Stimulated activated effector memory CD8-positive, alpha-beta T cell treated with anti-CD3 and anti-CD28 coated beads, Interleukin-12 subunit alpha, Interleukin-12 subunit beta, amount 100 ng/mL, for 72 hours (primary cell): ENCODE data around the gene TRAM2.
"Not testable (repeated sequence)": the region's sequence is repeated elsewhere in the genome, so short reads cannot be mapped to it uniquely, and the experiment has no call there.

Experiments used
- ATAC-seq: fragments of 150-1000 bp; cut with Tn5 transposase; 2 replicates; pipeline ENCODE4 v1.10.0; 2021
- DNase-seq, 2 donors: peaks; one replicate each; pipeline ENCODE4 v3.0.0; 2021 to 2022; ENCODE audit warnings: low spot score in 2 of 2
- H3K27ac Mint-ChIP-seq: one replicate; pipeline ENCODE4 v1.8.0; 2022; ENCODE audit warnings: mild to moderate bottlenecking, mixed read lengths
- H3K36me3 Mint-ChIP-seq: one replicate; pipeline ENCODE4 v1.8.0; 2022; ENCODE audit warnings: mild to moderate bottlenecking, mixed read lengths
- H3K4me1 Mint-ChIP-seq: one replicate; pipeline ENCODE4 v1.8.0; 2022; ENCODE audit warnings: mixed read lengths
- H3K4me3 Mint-ChIP-seq: one replicate; pipeline ENCODE4 v1.8.0; 2022; ENCODE audit warnings: mild to moderate bottlenecking, mixed read lengths
- H3K9me3 Mint-ChIP-seq: one replicate; pipeline ENCODE4 v1.8.0; 2022; ENCODE audit warnings: mixed read lengths

Gene TRAM2

GRCh38 chr6:52496631-52497030 is 80.2 kb downstream of the TRAM2 start:
- H3K36me3 Mint-ChIP-seq: no peaks in the 10 kb centered on the region
- DNase-seq (peak in 1 of 2 donors; percentile 33), ATAC-seq (no peak)
- H3K27ac Mint-ChIP-seq: no peak overlapping the region
- no peak overlapping the region for H3K4me3 Mint-ChIP-seq
- H3K4me1 Mint-ChIP-seq: peaks cover 6% of the 10 kb centered on the region
- H3K9me3 Mint-ChIP-seq: no peaks in the 10 kb centered on the region

GRCh38 chr6:52495922-52496321 is 80.9 kb downstream of the TRAM2 start:
- Mint-ChIP-seq H3K9me3 (no peaks in the 10 kb centered on the region), H3K36me3 (no peaks in the 10 kb centered on the region), H3K27ac (peak overlapping the region; percentile 20), H3K4me1 (peaks cover 6% of the 10 kb centered on the region), H3K4me3 (no peak overlapping the region)
- DNase-seq: peak in 1 of 2 donors; percentile 33
- ATAC-seq: no peak

- Mint-ChIP-seq H3K4me1 (peaks cover 6% of the 10 kb centered on the region), H3K4me3 (no peak overlapping the region), H3K9me3 (no peaks in the 10 kb centered on the region), H3K36me3 (no peaks in the 10 kb centered on the region), H3K27ac (peak overlapping the region; percentile 35)
- DNase-seq (peak in 1 of 2 donors; percentile 28), ATAC-seq (no peak)
These were observed 82.4 kb downstream of the TRAM2 start for GRCh38 chr6:52494298-52495072.

GRCh38 chr6:52493669-52494068 is 83.2 kb downstream of the TRAM2 start:
- Mint-ChIP-seq H3K36me3 (no peaks in the 10 kb centered on the region), H3K4me1 (peaks cover 6% of the 10 kb centered on the region)
- ATAC-seq: peak; percentile 76

GRCh38 chr6:52491203-52492069 is 85.4 kb downstream of the TRAM2 start:
- Mint-ChIP-seq H3K4me3 (no peak overlapping the region), H3K4me1 (peaks cover 6% of the 10 kb centered on the region), H3K36me3 (no peaks in the 10 kb centered on the region), H3K9me3 (no peaks in the 10 kb centered on the region), H3K27ac (no peak overlapping the region)
- DNase-seq (no peak), ATAC-seq (no peak)

More at GRCh38 chr6:52493669-52494068, 83.2 kb downstream of the TRAM2 start:
- DNase-seq: peak in 1 of 2 donors; percentile 46
- Mint-ChIP-seq H3K27ac (peak overlapping the region; percentile 35), H3K4me3 (no peak overlapping the region), H3K9me3 (no peaks in the 10 kb centered on the region)

GRCh38 chr6:52489881-52490280 is 87.0 kb downstream of the TRAM2 start:
- Mint-ChIP-seq H3K27ac (no peak overlapping the region), H3K4me3 (no peak overlapping the region), H3K4me1 (peaks cover 6% of the 10 kb centered on the region), H3K9me3 (no peaks in the 10 kb centered on the region), H3K36me3 (no peaks in the 10 kb centered on the region)
- no peak for ATAC-seq
- DNase-seq: no peak

- ATAC-seq (no peak), DNase-seq (no peak)
- H3K27ac Mint-ChIP-seq: no peak overlapping the region
These were observed 93.2 kb downstream of the TRAM2 start for GRCh38 chr6:52483671-52484003.

GRCh38 chr6:52482903-52483670 is 93.8 kb downstream of the TRAM2 start:
- H3K4me3 Mint-ChIP-seq: no peak overlapping the region
- DNase-seq (no peak), ATAC-seq (no peak)
- no peaks in the 10 kb centered on the region for H3K4me1 Mint-ChIP-seq
- no peaks in the 10 kb centered on the region for H3K36me3 Mint-ChIP-seq
- no peak overlapping the region for H3K27ac Mint-ChIP-seq
- H3K9me3 Mint-ChIP-seq: no peaks in the 10 kb centered on the region

More at GRCh38 chr6:52483671-52484003, 93.2 kb downstream of the TRAM2 start:
- Mint-ChIP-seq H3K9me3 (no peaks in the 10 kb centered on the region), H3K36me3 (no peaks in the 10 kb centered on the region), H3K4me3 (no peak overlapping the region), H3K4me1 (no peaks in the 10 kb centered on the region)

- DNase-seq (no peak), ATAC-seq (no peak)
- Mint-ChIP-seq H3K9me3 (no peaks in the 10 kb centered on the region), H3K36me3 (no peaks in the 10 kb centered on the region), H3K4me1 (no peaks in the 10 kb centered on the region), H3K27ac (no peak overlapping the region), H3K4me3 (no peak overlapping the region)
These were observed 101.6 kb downstream of the TRAM2 start for GRCh38 chr6:52475307-52475706.

GRCh38 chr6:52474173-52474572 is 102.7 kb downstream of the TRAM2 start:
- Mint-ChIP-seq H3K36me3 (no peaks in the 10 kb centered on the region), H3K9me3 (no peaks in the 10 kb centered on the region), H3K27ac (no peak overlapping the region), H3K4me1 (no peaks in the 10 kb centered on the region), H3K4me3 (no peak overlapping the region)
- ATAC-seq (no peak), DNase-seq (no peak)

- ATAC-seq, DNase-seq, H3K36me3 Mint-ChIP-seq, H3K4me3 Mint-ChIP-seq, H3K9me3 Mint-ChIP-seq, H3K27ac Mint-ChIP-seq, H3K4me1 Mint-ChIP-seq: not testable (repeated sequence)
These were observed 115.7 kb downstream of the TRAM2 start for GRCh38 chr6:52461194-52461593.

- H3K27ac Mint-ChIP-seq: no peak overlapping the region
- H3K9me3 Mint-ChIP-seq: no peaks in the 10 kb centered on the region
- H3K4me3 Mint-ChIP-seq: no peak overlapping the region
- no peak for DNase-seq
- no peak for ATAC-seq
- H3K36me3 Mint-ChIP-seq: no peaks in the 10 kb centered on the region
- no peaks in the 10 kb centered on the region for H3K4me1 Mint-ChIP-seq
These were observed 119.8 kb downstream of the TRAM2 start for GRCh38 chr6:52457096-52457495.

GRCh38 chr6:52454556-52454955 is 122.3 kb downstream of the TRAM2 start:
- ATAC-seq (no peak), DNase-seq (no peak)
- peaks cover 11% of the 10 kb centered on the region for H3K9me3 Mint-ChIP-seq
- H3K27ac Mint-ChIP-seq: no peak overlapping the region
- H3K4me3 Mint-ChIP-seq: no peak overlapping the region
- H3K4me1 Mint-ChIP-seq: no peaks in the 10 kb centered on the region
- H3K36me3 Mint-ChIP-seq: no peaks in the 10 kb centered on the region
